HT-29 (cell line): ENCODE measurements around the gene PHF2. TPM values are rescaled to one million over a fixed set of nuclear protein-coding genes. Genes with fewer than 3 reads are reported as not detected.

Source experiments
- DNase-seq: peaks from one replicate; pipeline ENCODE4 v3.0.0-alpha.2; 2015; ENCODE audit warnings: low spot score
- total RNA-seq: library from RNA; depleted of rRNA; stranded (reverse); fragments of >200 nt; shearing (Covaris generic); gene quantifications from 2 replicates; pipeline ENCODE4 v1.2.3, GENCODE V29; 2014; rRNA removed

PHF2 gene
- total RNA-seq, 1 experiment from 2014 or later, result 14.2 TPM

GRCh38 chr9:93697352-93698139 is 121.2 kb downstream of the PHF2 start:
- no peak for DNase-seq

GRCh38 chr9:93698140-93698908 is 121.9 kb downstream of the PHF2 start:
- DNase-seq, result no peak

- no peak for DNase-seq
These were observed 123.3 kb downstream of the PHF2 start for GRCh38 chr9:93699650-93700049.

DNA sequence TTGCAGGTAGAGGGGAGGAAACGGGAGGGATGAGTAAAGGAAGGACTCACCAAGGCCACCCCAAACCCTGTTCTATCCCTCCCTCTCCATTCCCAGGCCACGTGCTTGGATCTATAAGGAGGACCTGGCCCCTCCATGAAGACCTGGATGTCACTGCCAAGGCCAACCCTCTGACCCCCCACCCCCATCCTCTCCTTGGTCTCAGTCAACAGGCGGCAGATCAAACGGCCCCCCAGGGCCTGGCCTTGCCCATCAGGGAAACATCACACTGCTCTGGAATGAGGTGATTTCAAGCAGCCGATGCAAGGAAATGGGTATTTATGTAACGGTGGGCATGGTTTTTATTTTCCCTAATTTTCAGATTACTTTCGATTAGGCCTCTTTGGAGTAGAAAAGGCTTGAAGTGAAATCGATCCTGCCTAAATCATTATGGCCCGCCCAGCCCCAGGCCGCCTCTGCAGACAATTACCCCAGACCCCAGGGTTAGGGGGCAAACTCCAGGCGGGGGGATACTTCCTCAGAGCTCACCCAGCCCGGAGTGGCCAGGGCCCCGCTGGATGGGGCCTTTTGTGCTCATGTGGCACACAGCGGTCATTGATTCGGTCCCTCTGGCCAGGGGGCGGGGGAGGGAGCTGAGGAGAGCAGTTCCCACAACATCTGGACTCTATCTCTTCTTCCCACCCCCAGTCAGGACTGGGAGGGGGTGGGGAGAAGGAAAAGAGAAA is 125.3 kb downstream of the PHF2 start:
- DNase-seq, result no peak

- DNase-seq, result no peak
These were observed 125.9 kb downstream of the PHF2 start for GRCh38 chr9:93702261-93702660.

DNA sequence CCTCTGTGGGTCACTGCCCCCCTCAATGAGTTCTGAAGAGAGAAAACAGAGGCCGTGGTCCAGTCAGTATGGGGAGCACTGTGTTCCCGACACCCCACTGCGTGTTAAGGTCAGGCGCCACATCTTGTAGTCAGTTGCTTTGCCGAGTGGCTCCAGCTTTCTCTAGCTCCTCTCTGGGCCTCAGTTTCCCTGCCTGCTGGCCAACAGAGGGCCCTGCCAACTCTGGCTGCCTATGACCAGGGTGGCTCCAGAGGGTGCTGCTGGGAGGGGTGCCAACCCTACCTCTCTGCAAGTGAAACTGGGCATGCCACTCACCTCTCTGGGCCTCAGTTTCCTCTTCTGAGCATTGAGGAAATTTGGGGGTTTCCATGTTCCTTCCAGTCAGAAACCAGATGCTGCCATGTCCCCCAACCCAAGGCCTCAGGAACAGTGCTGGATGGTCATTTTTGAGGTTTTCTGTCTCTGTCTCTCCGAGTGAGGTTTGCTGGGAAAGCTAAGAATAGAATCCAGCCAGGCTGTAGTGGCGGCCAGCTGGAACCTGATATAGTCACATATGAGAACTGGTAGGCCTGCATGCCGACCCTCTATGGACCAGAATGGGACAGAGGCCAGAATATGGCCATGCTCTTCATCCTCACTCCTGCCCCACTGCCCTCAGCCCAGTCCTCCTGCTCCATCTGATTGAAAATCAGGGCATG is 132.1 kb downstream of the PHF2 start:
- DNase-seq, result no peak

- DNase-seq, result no peak
These were observed 132.6 kb downstream of the PHF2 start for GRCh38 chr9:93708987-93709302.

DNA sequence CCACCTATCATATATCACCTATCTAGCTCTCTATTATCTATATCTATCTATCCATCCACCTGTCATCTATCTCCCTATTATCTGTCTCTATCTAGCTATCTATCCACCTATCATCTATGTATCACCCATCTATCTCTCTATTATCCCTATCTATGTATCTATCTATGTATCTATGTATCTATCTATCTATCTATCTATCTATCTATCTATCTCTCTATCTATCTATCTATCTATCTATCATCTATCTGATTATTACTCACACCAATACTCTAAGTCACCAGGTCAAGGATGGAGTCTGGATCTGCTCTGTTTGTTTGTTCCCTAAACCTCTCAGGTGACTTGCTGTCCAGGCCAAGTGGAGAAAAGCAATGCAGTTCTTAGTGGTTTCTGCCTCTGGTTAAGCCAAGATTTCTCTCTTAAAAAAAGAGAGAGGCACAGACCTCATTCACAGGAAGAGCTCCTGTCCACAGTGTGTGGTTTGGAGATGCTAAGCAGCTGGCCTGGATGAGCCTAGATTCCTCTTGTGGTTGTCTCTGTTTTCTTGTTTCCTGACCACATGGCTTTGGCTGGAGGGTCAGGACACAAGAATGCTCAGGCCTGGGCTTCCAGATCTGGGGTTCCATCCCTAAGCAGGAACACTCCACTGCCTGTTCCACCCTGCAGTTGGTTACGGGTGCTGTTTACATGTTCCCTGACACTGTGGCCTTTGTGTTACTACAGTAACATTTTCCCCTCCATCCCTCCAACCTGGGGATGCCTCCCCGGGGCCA is 133.4 kb downstream of the PHF2 start:
- no peak for DNase-seq

DNA sequence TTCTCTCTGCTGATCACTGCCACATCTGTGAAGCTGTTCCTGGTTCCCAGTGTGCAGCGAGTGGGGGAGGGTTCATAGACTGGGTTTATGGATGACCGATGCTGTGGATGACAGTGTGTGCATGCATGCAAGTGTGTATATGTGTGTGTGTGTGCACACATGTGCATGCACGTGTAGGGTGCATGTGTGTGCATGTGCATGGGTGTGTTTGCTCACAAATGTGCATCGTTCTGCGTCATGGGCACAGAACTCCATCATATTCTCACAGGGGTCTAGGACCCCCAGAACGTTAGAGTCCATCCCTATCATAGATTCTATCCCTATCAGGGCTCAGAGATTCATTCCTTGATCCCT is 134.0 kb downstream of the PHF2 start:
- no peak for DNase-seq

DNA sequence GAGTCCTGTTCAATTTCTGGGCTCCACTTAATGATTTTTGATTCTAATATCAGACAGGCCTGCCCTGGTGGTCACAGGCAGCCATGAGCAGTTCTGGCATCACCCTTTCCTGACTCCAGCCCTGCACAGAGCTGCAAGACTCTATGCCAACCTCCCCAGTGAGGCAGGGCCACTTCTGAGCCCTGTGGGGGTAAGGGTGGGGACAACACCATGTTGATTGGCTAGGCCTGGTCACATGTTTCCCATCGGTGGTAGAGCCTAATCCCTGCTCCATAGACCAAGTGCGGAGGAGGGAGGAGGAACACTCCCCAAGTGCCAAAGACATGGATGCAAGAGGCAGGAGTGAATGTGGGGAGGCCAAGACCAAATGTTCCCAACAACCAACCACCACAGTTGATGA is 134.6 kb downstream of the PHF2 start:
- no peak for DNase-seq

DNA sequence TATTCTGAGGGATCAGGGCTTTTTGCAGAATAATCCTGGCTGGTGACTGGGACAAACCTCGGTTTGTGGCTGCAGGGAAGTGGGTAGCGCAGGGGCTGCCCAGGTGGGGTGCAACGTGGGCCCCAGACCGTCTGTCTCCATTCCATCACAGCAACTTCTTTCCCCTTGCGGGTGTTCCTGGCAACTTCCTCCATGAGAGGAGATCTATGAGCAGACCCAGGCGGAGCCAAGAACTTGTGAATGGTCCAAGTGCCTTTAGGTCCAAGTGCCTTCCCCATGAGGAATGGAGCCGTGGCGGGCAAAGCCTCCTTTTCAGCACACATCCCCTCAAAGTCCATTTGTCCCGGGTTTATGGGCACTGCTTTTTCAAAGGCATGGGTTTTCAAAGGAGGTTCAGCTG is 136.5 kb downstream of the PHF2 start:
- DNase-seq, result no peak

DNA sequence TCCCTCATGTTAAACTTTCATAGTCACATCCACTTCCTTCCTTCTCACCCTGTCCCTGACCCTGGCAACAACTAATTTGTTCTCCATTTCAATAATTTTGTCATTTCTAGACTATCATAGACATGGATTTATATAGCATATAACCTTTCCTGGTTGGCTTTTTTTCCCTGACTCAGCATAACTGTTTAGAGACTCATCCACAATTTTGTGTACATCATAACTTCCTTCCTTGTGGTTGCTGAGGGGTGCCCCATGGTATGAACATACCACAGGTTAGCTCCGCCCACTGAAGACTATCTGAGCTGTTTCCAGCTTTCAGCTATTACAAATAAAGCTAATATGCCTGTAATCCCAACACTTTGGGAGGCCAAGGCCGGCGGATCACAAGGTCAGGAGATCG is 137.3 kb downstream of the PHF2 start:
- DNase-seq, result no peak

- no peak for DNase-seq
These were observed 145.1 kb downstream of the PHF2 start for GRCh38 chr9:93721417-93721965.

DNA sequence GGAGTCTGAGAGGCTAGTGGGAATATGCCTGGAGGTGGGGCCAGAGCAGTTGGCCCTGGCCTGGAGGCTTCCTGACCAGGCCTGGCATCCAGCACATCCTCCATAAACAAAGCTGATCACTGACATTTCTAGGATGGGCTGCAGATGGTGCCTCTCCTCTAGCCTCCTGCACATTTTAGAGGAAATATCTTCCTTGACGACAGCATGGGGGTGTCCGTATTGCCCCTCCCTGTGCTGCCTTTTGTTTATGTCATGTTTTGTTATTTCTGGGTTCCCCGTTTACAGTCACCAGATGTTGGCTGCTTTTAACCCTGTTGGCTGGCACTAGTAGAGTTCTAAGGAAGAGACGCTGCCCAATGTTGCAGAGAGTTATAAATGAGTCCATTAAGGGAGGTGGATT is 148.5 kb downstream of the PHF2 start:
- DNase-seq, result no peak

DNA sequence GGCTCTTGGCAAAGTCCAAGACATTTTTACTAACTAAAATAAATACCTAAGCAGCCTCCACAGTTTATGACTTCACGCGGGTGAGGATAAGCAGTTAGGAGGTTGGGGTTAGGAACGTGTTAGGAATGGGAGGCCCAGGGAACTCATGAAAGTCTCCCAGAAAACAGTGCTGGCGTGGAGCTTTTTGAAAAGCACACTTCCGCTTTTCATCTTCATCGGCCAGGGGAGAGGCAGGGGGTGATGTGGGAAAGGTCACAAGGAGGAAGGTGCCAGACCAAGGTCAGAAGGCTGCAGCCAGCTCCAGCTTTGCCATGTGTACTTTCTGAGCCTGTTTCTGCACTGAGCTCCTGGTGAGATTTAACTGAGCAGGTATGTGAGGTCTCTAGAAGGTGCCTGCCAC is 149.0 kb downstream of the PHF2 start:
- DNase-seq, result no peak

GRCh38 chr9:93726147-93726546 is 149.8 kb downstream of the PHF2 start:
- DNase-seq, result no peak

Other genes starting within 250 kb of the PHF2 start
- gene FAM120A, start 124.9 kb upstream of the PHF2 start, total RNA-seq, result 115 TPM in 2 replicates
- gene FAM120AOS, start 123.0 kb upstream of the PHF2 start, total RNA-seq, result 41.3 and 51.0 TPM in 2 replicates